LNCaP clone FGC (cell line): ENCODE data around the gene ANKHD1.
A peak's percentile ranks its signal among the peaks of the same experiment; 100 is the strongest.

Source experiments
- DNase-seq: peaks from one replicate; pipeline ENCODE4 v3.0.0-alpha.2; 2011; ENCODE audit warnings: low read depth
- H3K4me3 ChIP-seq: 2 replicates; pipeline ENCODE4 v1.5.1; 2011; ENCODE audit warnings: mild to moderate bottlenecking, low read depth, low read length, control low read depth
- CTCF ChIP-seq: IDR thresholded peaks from 2 replicates; pipeline ENCODE4 v1.5.1; 2012; ENCODE audit warnings: mild to moderate bottlenecking; ENCODE audit not compliant: control insufficient read depth, insufficient read depth; ENCODE audit errors: extremely low read depth

The ANKHD1 gene

DNA sequence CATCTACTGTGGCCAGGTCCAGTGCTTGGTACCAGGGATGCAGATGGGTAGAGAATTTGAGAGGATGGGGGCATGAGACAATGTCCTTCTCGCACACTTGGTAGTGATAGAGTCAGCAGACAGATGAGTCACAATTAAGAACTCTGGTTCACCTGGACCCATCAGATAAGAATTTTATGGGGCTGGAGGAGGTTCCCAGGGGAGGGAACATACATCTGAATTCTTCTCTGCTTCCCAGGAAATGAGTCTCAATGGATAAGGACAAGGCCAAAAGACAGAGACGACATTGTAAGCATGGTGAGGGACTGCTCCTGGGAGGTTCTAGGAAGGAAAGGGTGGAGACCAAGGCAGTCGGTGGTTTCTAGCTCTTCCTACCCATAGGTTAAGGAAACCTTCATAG, 36.4 kb upstream of the ANKHD1 start:
- DNase-seq, result peak; percentile 55
- TF ChIP-seq CTCF, result no peak
- no peak overlapping the region for H3K4me3 ChIP-seq

GRCh38 chr5:140365941-140366340, 35.7 kb upstream of the ANKHD1 start:
- no peak for DNase-seq
- no peak overlapping the region for H3K4me3 ChIP-seq
- TF ChIP-seq CTCF, result no peak

- H3K4me3 ChIP-seq, result no peak overlapping the region
- no peak for TF ChIP-seq CTCF
- no peak for DNase-seq
These were observed 34.9 kb upstream of the ANKHD1 start for GRCh38 chr5:140366589-140367255.

- DNase-seq, result no peak
- no peak overlapping the region for H3K4me3 ChIP-seq
- no peak for TF ChIP-seq CTCF
These were observed 34.2 kb upstream of the ANKHD1 start for GRCh38 chr5:140367256-140368013.

- no peak for TF ChIP-seq CTCF
- no peak for DNase-seq
- H3K4me3 ChIP-seq, result no peak overlapping the region
These were observed 30.1 kb upstream of the ANKHD1 start for GRCh38 chr5:140371356-140372151.

GRCh38 chr5:140372971-140373487, 28.6 kb upstream of the ANKHD1 start:
- no peak overlapping the region for H3K4me3 ChIP-seq
- TF ChIP-seq CTCF, result peak; percentile 91
- peak; percentile 32 for DNase-seq
